Breast epithelium (tissue), 4 donors: Measurements from ENCODE around the gene CHD6. TPM values are rescaled to one million over a fixed set of nuclear protein-coding genes. Genes with fewer than 3 reads are reported as not detected.

ENCODE experiments used
- DNase-seq, 2 donors: peaks; one replicate each; pipeline ENCODE4 v3.0.0-alpha.2; 2019; ENCODE audit warnings: low spot score in 2 of 2
- H3K27ac ChIP-seq, 2 donors: fragments of 200-600 bp; sonication (generic) in 1 of 2; one replicate each; pipeline ENCODE4 v1.5.1; 2016 to 2019; ENCODE audit warnings: mild to moderate bottlenecking in 1 of 2
- H3K27me3 ChIP-seq, 2 donors: fragments of 200-600 bp; sonication (generic) in 1 of 2; one replicate each; pipeline versions ENCODE4 v1.5.1 to v1.6.0; 2017 to 2019; ENCODE audit warnings: control low read depth in 1 of 2, mild to moderate bottlenecking in 1 of 2
- H3K36me3 ChIP-seq: fragments of 200-600 bp; one replicate; pipeline ENCODE4 v1.5.1; 2019
- H3K4me1 ChIP-seq, 2 donors: fragments of 200-600 bp; sonication (generic); one replicate each; pipeline ENCODE4 v1.5.1; 2016 to 2019; ENCODE audit warnings: control low read depth in 1 of 2
- H3K4me3 ChIP-seq, 3 donors: fragments of 200-600 bp; sonication (generic); 1 replicate in 2 of 3; 2 replicates in 1 of 3; pipeline ENCODE4 v1.5.1; 2016 to 2019; ENCODE audit warnings: mild to moderate bottlenecking in 3 of 3, moderate library complexity in 2 of 3
- H3K9me3 ChIP-seq, 2 donors: fragments of 200-600 bp; sonication (generic) in 1 of 2; one replicate each; pipeline ENCODE4 v1.5.1; 2016 to 2019; ENCODE audit warnings: control low read depth in 1 of 2
- CTCF ChIP-seq, 3 donors: fragments of 450-650 bp; IDR thresholded peaks; one replicate each; pipeline ENCODE4 v1.5.1; 2016 to 2017; ENCODE audit warnings: antibody characterized with exemption in 3 of 3, mild to moderate bottlenecking in 3 of 3, moderate library complexity in 3 of 3
- POLR2A ChIP-seq: fragments of 450-650 bp; IDR thresholded peaks from one replicate; pipeline ENCODE4 v1.6.1; 2016; ENCODE audit warnings: antibody characterized with exemption, mild to moderate bottlenecking, moderate library complexity
- POLR2AphosphoS5 ChIP-seq, 3 donors: sonication (generic); formaldehyde crosslinking; IDR thresholded peaks; one replicate each; pipeline ENCODE4 v1.6.1; 2017; ENCODE audit warnings: antibody characterized with exemption in 3 of 3
- intact Hi-C: fragments of 100-400 bp; cut with DNase I; formaldehyde crosslinking; loops from one replicate; pipeline ENCODE4 v1.15.1; 2023; ENCODE audit warnings: low total_unique reads
- total RNA-seq, 3 donors: library from RNA; depleted of rRNA; stranded (reverse); fragments of >200 nt; gene quantifications; one replicate each; pipeline ENCODE4 v1.1.0, GENCODE V29; 2016

Gene CHD6
- total RNA-seq, 3 donors from 2014 or later, result 31.4 to 85.8 (median 81.0) TPM

GRCh38 chr20:41391587-41392001, 226.6 kb downstream of the CHD6 start:
- peaks cover 0 to 18% of the 10 kb centered on the region in 2 donors for H3K4me1 ChIP-seq
- intact Hi-C loops, result no loop called here
- peak in 1 of 2 donors; percentile 83 for DNase-seq
- H3K27ac ChIP-seq, result peak overlapping the region; percentile 61 to 62
- H3K4me3 ChIP-seq, result no peak overlapping the region
- H3K9me3 ChIP-seq, result no peaks in the 10 kb centered on the region
- TF ChIP-seq POLR2A (no peak), CTCF (IDR thresholded peaks at IDR 0.05) (no peak), POLR2AphosphoS5 (IDR thresholded peaks at IDR 0.05) (no peak)
- no peaks in the 10 kb centered on the region for H3K36me3 ChIP-seq
- H3K27me3 ChIP-seq, result no peaks in the 10 kb centered on the region

GRCh38 chr20:41390889-41391288, 227.3 kb downstream of the CHD6 start:
- H3K9me3 ChIP-seq, result no peaks in the 10 kb centered on the region
- H3K4me1 ChIP-seq, result peaks cover 0 to 18% of the 10 kb centered on the region in 2 donors
- no peak for DNase-seq
- no peak overlapping the region for H3K27ac ChIP-seq
- no peak overlapping the region for H3K4me3 ChIP-seq
- H3K27me3 ChIP-seq, result no peaks in the 10 kb centered on the region
- TF ChIP-seq POLR2A (no peak), CTCF (IDR thresholded peaks at IDR 0.05) (no peak), POLR2AphosphoS5 (IDR thresholded peaks at IDR 0.05) (no peak)
- intact Hi-C loops, result no loop called here
- no peaks in the 10 kb centered on the region for H3K36me3 ChIP-seq

GRCh38 chr20:41387444-41387851, 230.7 kb downstream of the CHD6 start:
- intact Hi-C loops, result no loop called here
- TF ChIP-seq CTCF (IDR thresholded peaks at IDR 0.05) (no peak), POLR2A (no peak), POLR2AphosphoS5 (IDR thresholded peaks at IDR 0.05) (no peak)
- H3K27me3 ChIP-seq, result no peaks in the 10 kb centered on the region
- no peaks in the 10 kb centered on the region for H3K4me1 ChIP-seq
- no peak overlapping the region for H3K4me3 ChIP-seq
- no peak overlapping the region for H3K27ac ChIP-seq
- no peak for DNase-seq
- no peaks in the 10 kb centered on the region for H3K36me3 ChIP-seq
- H3K9me3 ChIP-seq, result no peaks in the 10 kb centered on the region

GRCh38 chr20:41386502-41387427, 231.4 kb downstream of the CHD6 start:
- no peak for DNase-seq
- peak in 1 of 3 donors; percentile 32 for TF ChIP-seq POLR2AphosphoS5 (IDR thresholded peaks at IDR 0.05)
- TF ChIP-seq POLR2A, result no peak

GRCh38 chr20:41382791-41383305, 235.3 kb downstream of the CHD6 start:
- no peaks in the 10 kb centered on the region for H3K27me3 ChIP-seq
- H3K9me3 ChIP-seq, result no peaks in the 10 kb centered on the region
- no peak overlapping the region for H3K4me3 ChIP-seq
- H3K36me3 ChIP-seq, result no peaks in the 10 kb centered on the region
- intact Hi-C loops, result no loop called here
- no peak for TF ChIP-seq POLR2A
- TF ChIP-seq CTCF (IDR thresholded peaks at IDR 0.05), result no peak
- TF ChIP-seq POLR2AphosphoS5 (IDR thresholded peaks at IDR 0.05), result no peak
- DNase-seq, result no peak
- H3K27ac ChIP-seq, result no peak overlapping the region
- H3K4me1 ChIP-seq, result no peaks in the 10 kb centered on the region

More at GRCh38 chr20:41386502-41387427, 231.4 kb downstream of the CHD6 start:
- no peaks in the 10 kb centered on the region for H3K4me1 ChIP-seq
- no peak overlapping the region for H3K27ac ChIP-seq
- no peak overlapping the region for H3K4me3 ChIP-seq
- H3K9me3 ChIP-seq, result no peaks in the 10 kb centered on the region
- H3K36me3 ChIP-seq, result no peaks in the 10 kb centered on the region
- H3K27me3 ChIP-seq, result no peaks in the 10 kb centered on the region
- intact Hi-C loops, result no loop called here
